NCI-H1436 (cell line): ENCODE measurements around the gene MARCHF7.
"Not testable (repeated sequence)": the region's sequence is repeated elsewhere in the genome, so short reads cannot be mapped to it uniquely, and the experiment has no call there.

Source experiments
- DNase-seq: peaks from one replicate; lab custom pipeline; 2025; lab: John Stamatoyannopoulos, UW

Gene MARCHF7

GRCh38 chr2:159716857-159717256 is 4.6 kb downstream of the MARCHF7 start:
- no peak for DNase-seq

GRCh38 chr2:159720676-159721075 is 8.4 kb downstream of the MARCHF7 start:
- DNase-seq: no peak

GRCh38 chr2:159722580-159722979 is 10.3 kb downstream of the MARCHF7 start:
- no peak for DNase-seq

- not testable (repeated sequence) for DNase-seq
Observed at GRCh38 chr2:159724795-159725572, 12.7 kb downstream of the MARCHF7 start.

- DNase-seq: no peak
Observed at GRCh38 chr2:159725713-159726112, 13.4 kb downstream of the MARCHF7 start.

GRCh38 chr2:159728629-159729028 is 16.3 kb downstream of the MARCHF7 start:
- no peak for DNase-seq

- no peak for DNase-seq
Observed at GRCh38 chr2:159735648-159736047, 23.3 kb downstream of the MARCHF7 start.

GRCh38 chr2:159736048-159736447 is 23.7 kb downstream of the MARCHF7 start:
- no peak for DNase-seq

GRCh38 chr2:159737292-159737916 is 25.1 kb downstream of the MARCHF7 start:
- no peak for DNase-seq

GRCh38 chr2:159737917-159738296 is 25.6 kb downstream of the MARCHF7 start:
- no peak for DNase-seq

- DNase-seq: no peak
Observed at GRCh38 chr2:159738509-159739390, 26.4 kb downstream of the MARCHF7 start.

- no peak for DNase-seq
Observed at GRCh38 chr2:159742846-159743245, 30.5 kb downstream of the MARCHF7 start.

- no peak for DNase-seq
Observed at GRCh38 chr2:159744363-159744762, 32.1 kb downstream of the MARCHF7 start.

GRCh38 chr2:159745237-159745636 is 32.9 kb downstream of the MARCHF7 start:
- not testable (repeated sequence) for DNase-seq

- no peak for DNase-seq
Observed at GRCh38 chr2:159748089-159748488, 35.8 kb downstream of the MARCHF7 start.

- no peak for DNase-seq
Observed at GRCh38 chr2:159750873-159751272, 38.6 kb downstream of the MARCHF7 start.

- no peak for DNase-seq
Observed at GRCh38 chr2:159753797-159754196, 41.5 kb downstream of the MARCHF7 start.

GRCh38 chr2:159755014-159755413 is 42.7 kb downstream of the MARCHF7 start:
- no peak for DNase-seq

- no peak for DNase-seq
Observed at GRCh38 chr2:159755788-159756187, 43.5 kb downstream of the MARCHF7 start.

GRCh38 chr2:159758239-159758638 is 45.9 kb downstream of the MARCHF7 start:
- no peak for DNase-seq

- no peak for DNase-seq
Observed at GRCh38 chr2:159758686-159759085, 46.4 kb downstream of the MARCHF7 start.

- DNase-seq: no peak
Observed at GRCh38 chr2:159759577-159759976, 47.3 kb downstream of the MARCHF7 start.

- DNase-seq: no peak
Observed at GRCh38 chr2:159760326-159760725, 48.0 kb downstream of the MARCHF7 start.
